ENCODE results near the gene FLCN. TPM values are rescaled to one million over a fixed set of nuclear protein-coding genes. Genes with fewer than 3 reads are reported as not detected.

The FLCN gene
- total RNA-seq, 4 donors from 2014 or later: 33.4 to 54.8 (median 39.1) TPM

DNA sequence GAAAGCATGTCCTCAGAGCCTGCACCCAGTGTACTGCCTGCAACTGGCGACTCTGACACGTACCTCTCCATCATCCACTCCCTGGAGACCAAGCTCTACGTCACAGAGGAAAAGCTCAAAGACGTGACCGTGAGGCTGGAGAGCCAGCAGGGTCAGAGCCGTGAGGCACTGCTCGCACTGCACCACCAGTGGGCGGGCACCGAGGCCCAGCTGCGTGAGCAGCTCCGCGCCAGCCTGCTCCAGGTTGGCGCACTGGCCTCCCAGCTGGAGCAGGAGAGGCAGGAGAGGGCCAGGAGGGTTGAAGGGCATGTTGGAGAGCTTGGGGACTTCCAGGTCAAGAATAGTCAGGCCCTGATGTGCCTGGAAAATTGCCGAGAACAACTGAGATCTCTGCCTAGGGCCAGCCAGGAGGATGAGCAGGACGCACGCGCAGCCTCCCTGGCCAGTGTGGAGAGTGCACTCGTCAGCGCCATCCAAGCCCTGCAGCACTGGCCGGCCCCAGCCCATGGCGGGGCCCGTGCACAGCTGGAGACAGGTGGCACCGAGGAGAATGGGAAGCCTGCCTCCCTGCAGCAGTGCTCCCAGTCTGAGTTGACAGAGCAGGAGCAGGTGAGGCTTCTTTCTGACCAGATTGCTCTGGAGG is 71.2 kb downstream of the FLCN start:
- TF ChIP-seq POLR2A (IDR thresholded peaks at IDR 0.05): no peak
- TF ChIP-seq, protein P1, sequence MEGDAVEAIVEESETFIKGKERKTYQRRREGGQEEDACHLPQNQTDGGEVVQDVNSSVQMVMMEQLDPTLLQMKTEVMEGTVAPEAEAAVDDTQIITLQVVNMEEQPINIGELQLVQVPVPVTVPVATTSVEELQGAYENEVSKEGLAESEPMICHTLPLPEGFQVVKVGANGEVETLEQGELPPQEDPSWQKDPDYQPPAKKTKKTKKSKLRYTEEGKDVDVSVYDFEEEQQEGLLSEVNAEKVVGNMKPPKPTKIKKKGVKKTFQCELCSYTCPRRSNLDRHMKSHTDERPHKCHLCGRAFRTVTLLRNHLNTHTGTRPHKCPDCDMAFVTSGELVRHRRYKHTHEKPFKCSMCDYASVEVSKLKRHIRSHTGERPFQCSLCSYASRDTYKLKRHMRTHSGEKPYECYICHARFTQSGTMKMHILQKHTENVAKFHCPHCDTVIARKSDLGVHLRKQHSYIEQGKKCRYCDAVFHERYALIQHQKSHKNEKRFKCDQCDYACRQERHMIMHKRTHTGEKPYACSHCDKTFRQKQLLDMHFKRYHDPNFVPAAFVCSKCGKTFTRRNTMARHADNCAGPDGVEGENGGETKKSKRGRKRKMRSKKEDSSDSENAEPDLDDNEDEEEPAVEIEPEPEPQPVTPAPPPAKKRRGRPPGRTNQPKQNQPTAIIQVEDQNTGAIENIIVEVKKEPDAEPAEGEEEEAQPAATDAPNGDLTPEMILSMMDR (IDR thresholded peaks at IDR 0.05): no peak
- DNase-seq (ENCODE audit: low spot score in 2 of 2): no peak
- intact Hi-C loops (cut with DNase I; ENCODE audit: low total_unique reads): no loop called here
- H3K4me3 ChIP-seq (ENCODE audit: low read depth, poor library complexity, severe bottlenecking): no peak overlapping the region
- WGBS, 2 donors: 88 to 90% methylated on average over 17 to 23 of the region's 23 CpGs

DNA sequence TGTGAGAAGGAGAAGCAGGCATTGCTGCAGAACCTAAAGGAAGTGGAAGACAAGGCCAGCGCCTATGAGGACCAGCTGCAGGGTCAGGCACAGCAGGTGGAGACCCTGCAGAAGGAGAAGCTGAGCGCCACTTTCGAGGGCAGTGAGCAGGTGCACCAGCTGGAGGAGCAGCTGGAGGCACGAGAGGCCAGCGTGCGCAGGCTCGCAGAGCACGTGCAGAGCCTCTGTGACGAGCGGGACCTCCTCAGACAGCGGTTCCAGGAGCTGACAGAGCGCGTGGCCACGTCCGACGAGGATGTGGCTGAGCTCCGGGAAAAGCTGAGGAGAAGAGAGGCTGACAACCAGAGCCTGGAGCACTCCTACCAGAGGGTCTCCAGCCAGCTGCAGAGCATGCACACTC is 72.3 kb downstream of the FLCN start:
- intact Hi-C loops (cut with DNase I; ENCODE audit: low total_unique reads): no loop called here
- no peak for DNase-seq (ENCODE audit: low spot score in 2 of 2)
- TF ChIP-seq POLR2A (IDR thresholded peaks at IDR 0.05): no peak
- TF ChIP-seq, protein P1 (IDR thresholded peaks at IDR 0.05): no peak
- 85 to 94% methylated on average over 17 of the region's 17 CpGs for WGBS, 2 donors
- H3K4me3 ChIP-seq (ENCODE audit: low read depth, poor library complexity, severe bottlenecking): no peak overlapping the region

DNA sequence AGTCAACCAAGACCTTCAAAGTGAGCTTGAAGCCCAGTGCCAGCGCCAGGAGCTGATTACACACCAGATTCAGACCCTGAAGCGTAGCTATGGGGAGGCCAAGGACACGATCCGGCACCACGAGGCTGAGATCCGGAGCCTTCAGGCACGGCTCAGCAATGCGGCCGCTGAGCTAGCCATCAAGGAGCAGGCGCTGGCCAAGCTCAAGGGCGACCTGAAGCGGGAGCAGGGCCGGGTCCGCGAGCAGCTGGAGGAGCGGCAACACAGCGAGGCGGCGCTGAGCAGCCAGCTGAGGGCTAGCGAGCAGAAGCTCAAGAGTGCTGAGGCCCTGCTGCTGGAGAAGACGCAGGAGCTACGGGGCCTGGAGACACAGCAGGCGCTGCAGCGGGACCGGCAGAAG is 72.8 kb downstream of the FLCN start:
- intact Hi-C loops (cut with DNase I; ENCODE audit: low total_unique reads): no loop called here
- H3K4me3 ChIP-seq (ENCODE audit: low read depth, poor library complexity, severe bottlenecking): no peak overlapping the region
- WGBS, 2 donors: 96 to 97% methylated on average over 16 to 25 of the region's 25 CpGs
- DNase-seq (ENCODE audit: low spot score in 2 of 2): no peak
- TF ChIP-seq POLR2A (IDR thresholded peaks at IDR 0.05): no peak
- TF ChIP-seq, protein P1 (IDR thresholded peaks at IDR 0.05): no peak

Other genes starting within 250 kb of the FLCN start
- gene MPRIP, start 194.7 kb downstream of the FLCN start, total RNA-seq: 100 to 1,000 TPM; 128 to 217 (median 141) TPM
- 1 to 10 TPM; 4.2 to 7.0 (median 5.0) TPM for gene PLD6, start 30.8 kb downstream of the FLCN start, total RNA-seq
- 10 to 100 TPM; 50.8 to 68.0 (median 59.6) TPM for gene COPS3, start 44.1 kb upstream of the FLCN start, total RNA-seq
- gene NT5M, start 66.2 kb upstream of the FLCN start, total RNA-seq: 1 to 10 TPM in 2 of 4 donors, under 1 TPM in 2; 0.53 to 4.5 (median 1.1) TPM
- gene MED9, start 239.8 kb upstream of the FLCN start, total RNA-seq: 10 to 100 TPM; 14.8 to 29.3 (median 24.2) TPM

Measured in lower leg skin (tissue), 4 donors.